Measurements from ENCODE around the gene MUC13.
"Not testable (repeated sequence)": the region's sequence is repeated elsewhere in the genome, so short reads cannot be mapped to it uniquely, and the experiment has no call there.

MUC13 gene, protein sequence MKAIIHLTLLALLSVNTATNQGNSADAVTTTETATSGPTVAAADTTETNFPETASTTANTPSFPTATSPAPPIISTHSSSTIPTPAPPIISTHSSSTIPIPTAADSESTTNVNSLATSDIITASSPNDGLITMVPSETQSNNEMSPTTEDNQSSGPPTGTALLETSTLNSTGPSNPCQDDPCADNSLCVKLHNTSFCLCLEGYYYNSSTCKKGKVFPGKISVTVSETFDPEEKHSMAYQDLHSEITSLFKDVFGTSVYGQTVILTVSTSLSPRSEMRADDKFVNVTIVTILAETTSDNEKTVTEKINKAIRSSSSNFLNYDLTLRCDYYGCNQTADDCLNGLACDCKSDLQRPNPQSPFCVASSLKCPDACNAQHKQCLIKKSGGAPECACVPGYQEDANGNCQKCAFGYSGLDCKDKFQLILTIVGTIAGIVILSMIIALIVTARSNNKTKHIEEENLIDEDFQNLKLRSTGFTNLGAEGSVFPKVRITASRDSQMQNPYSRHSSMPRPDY

DNA sequence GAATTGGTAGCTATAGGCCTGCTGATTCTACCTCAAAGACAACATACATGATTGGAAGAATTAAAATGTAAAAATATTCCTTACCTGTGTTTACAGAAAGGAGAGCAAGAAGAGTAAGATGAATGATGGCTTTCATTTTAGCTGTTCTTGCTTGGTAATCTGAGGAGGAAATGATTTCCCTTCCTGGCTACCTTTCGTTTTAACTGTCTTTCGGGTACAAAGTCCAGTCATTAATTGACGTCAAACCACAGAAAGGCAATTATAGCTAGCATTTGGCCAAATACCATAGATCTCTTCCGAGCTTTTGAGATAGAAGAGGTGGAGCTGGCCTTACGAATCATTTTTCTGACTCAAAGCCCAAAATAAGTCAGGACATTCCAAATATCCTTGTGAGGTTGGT is at the start of gene MUC13:
Gene MUC13, minus strand, starts transcription at position 175 of the 400 bp plus-strand sequence. Its CDS starts 39 bp downstream, at position 136.
- DNase-seq (ENCODE audit: low read depth), result no peak

DNA sequence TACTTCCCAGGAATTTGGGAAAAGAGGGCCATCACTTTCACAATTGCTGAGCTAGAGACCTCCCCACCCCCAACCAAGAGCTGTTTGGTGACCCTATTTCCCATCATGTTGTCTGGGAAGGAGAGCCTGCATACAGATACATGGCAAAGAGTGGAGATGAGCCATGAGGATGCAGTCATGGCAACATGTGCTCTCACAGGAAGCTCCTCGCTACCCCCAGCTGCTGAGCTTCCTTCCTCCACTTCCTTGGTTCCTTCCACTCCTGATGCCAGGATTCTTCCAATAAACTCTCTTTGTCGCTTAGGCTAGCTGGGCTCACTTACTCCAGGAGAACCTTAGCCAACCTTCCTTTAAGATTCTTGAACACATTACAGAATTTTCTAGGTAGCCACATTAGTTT is 48.3 kb upstream of the MUC13 start:
- no peak for DNase-seq (ENCODE audit: low read depth)

DNA sequence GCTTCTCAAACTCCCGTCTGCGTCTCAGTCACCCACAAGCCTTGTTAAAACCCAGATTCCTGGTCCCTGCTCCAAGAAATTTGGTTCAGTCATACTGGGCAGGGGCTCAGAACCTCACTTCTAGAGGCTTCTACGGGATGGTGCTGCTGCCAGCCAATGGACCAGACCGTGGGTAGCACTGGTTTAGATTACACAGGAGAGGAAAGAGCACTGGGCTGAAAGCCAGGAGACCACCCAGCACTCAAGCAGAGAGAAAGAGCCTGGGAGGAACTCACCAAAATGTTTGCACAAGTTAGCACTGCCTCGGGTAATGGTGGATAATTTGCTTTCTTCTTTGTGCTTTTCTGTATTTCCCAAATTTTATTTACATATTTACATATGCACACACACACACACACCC is 46.9 kb upstream of the MUC13 start:
- no peak for DNase-seq (ENCODE audit: low read depth)

DNA sequence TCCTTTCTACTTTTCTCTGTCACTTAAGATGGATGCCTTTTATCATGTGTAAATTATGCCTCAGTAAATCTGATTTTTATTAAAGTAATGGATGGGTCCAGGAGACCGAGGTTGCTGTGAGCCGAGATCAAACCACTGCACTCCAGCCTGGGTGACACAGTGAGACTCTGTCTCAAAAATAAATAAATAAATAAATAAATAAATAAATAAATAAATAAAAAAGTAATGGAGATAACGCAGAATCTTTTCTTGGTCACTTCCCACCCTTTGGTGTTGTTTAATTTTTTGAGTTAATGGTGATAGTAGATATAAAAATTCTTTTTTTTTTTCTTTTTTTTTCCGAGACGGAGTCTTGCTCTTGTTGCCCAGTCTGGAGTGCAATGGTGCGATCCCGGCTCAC is 44.1 kb upstream of the MUC13 start:
- no peak for DNase-seq (ENCODE audit: low read depth)

DNA sequence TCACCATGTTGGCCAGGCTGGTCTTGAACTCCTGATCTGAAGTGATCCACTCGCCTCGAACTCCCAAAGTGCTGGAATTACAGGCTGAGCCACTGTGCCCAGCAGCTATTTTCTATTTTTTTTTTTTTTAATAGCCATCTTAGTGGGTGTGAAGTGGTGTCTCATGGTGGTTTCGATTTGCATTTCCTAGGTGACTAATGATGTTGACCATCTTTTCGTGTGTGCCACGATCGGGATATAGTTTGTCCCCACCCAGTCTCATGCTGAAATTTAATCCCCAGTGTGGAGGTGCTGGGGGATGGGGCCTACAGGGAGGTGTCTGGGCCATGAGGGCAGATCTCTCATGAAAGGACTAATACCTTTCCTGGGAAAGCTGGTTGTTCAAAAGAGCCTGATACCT is 41.8 kb upstream of the MUC13 start:
- no peak for DNase-seq (ENCODE audit: low read depth)

DNA sequence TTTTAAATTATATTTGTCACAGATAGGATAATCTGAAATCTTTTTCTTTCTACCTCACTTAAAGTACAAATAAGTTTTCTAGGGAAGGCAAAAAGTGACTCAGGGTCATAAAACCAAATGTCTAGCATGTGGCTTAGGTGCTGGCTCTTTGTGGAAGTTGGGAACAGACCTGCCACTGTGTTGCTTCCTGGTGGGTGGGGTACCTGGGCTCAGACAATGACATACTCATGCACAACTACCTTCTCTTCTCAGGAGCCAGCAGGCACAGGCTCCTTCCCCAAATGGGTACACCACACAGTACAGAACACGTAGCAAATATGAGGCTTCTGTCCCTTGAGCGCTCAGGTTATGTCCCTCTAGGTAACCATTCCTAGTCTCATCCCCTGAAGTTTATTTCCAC is 40.1 kb upstream of the MUC13 start:
- no peak for DNase-seq (ENCODE audit: low read depth)

DNA sequence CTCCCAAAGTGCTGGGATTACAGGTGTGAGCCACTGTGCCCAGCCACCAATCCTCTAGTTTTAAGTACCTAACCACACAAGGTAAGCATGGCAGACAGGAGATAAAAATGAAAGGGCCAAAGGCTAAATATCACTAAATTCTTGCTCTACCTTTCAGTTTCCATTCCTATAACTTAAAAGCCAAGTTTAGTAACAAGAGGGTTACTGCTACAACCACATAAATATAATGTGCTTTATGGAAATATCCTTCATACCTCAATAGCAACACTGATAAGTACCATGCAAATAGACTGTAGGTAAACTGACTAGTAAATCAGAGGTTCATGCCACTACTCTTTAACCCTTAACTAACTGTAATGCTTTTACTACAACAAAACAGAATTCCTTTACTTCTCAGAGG is 38.7 kb upstream of the MUC13 start:
- DNase-seq (ENCODE audit: low read depth), result no peak

DNA sequence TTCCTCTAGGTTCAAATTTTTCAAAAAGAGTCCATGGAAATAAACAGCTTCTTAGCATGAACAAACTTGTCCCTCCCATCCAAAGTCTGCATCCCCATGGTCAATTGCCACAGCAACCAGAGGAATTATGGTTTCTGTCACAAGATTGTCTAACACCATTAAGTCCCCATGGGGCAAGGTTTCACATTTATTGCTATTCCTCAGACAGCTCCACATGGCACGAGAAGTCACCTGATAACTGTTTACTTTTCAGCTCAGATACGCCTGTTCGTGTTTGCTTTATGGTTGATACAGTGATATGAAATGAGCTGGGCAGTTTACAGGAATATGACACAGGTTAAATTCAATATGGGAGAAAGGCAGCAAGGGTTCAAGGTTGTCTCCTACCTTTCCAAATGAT is 37.9 kb upstream of the MUC13 start:
- no peak for DNase-seq (ENCODE audit: low read depth)

DNA sequence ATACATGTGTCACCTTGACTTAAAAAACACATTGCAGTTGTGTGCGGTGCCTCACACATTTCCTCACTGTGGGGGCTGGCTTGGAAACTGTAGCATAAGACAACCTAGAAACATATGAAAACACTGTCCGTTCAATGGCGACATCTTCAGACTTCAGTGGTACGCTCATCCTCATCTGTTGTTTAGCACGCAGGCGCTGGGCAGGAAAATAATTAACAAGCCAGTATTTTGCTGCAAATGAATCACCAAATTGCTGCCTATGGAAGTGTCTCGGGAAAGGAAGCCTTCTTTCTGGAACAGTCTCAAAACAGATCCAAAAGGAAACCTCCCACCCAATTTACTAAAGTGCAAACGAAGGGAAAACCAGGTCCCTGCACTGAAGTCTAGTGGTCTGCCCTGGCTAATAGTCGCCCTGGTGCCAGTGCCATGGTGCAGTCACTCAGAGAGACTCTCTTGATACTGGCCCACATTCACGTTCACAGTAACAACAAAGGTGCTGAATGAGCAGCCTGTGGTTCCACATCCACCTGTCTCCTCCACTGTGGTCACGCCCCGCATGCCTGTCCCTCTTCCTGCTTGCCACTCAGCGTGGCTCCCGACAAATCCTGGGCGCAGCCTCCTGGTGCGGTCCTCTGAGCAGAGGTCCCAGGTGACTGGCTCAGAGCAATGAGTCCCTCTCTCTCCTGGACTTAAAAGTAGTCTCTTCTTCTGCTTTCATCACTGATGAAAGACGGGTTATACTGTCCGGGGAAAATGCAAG is 35.6 kb upstream of the MUC13 start:
- DNase-seq (ENCODE audit: low read depth), result no peak

DNA sequence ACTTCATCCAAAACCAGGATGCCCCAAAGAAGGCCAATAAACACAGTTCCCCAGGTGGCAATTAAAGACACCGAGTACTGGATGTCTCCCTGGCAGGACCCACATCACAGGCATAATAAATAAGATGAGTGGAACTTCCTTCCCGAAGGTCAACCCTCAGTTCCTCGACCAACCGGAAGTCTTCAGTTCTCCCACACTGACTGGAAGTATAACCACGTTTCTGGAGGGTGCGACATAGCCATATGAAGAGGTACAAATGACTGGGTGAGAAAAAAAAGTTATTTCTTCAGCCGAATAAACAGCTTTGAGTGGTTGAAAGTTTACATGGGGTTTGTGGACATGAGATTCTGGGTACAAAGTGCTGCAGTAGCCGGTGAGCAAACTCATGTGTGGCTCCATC is 34.6 kb upstream of the MUC13 start:
- no peak for DNase-seq (ENCODE audit: low read depth)

DNA sequence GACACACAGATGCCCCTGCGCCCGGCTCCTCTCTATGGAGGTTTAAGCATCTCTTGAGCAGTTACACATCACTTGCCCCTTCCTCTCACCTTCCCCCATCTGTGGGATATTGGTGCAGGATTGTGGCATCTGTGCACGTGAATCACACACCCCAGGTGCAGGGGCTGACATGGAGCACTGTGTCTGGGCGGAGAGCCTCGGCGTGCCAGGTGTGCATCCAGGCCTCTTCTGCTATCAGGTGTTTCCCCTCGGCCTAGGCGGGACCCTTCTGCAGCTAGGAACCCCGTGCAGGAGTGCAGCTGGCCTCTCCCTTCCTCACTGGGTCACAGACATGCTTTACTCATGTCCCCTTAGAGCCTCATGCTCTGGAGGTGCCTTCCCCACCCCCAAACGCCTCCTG is 33.4 kb upstream of the MUC13 start:
- DNase-seq (ENCODE audit: low read depth), result no peak

DNA sequence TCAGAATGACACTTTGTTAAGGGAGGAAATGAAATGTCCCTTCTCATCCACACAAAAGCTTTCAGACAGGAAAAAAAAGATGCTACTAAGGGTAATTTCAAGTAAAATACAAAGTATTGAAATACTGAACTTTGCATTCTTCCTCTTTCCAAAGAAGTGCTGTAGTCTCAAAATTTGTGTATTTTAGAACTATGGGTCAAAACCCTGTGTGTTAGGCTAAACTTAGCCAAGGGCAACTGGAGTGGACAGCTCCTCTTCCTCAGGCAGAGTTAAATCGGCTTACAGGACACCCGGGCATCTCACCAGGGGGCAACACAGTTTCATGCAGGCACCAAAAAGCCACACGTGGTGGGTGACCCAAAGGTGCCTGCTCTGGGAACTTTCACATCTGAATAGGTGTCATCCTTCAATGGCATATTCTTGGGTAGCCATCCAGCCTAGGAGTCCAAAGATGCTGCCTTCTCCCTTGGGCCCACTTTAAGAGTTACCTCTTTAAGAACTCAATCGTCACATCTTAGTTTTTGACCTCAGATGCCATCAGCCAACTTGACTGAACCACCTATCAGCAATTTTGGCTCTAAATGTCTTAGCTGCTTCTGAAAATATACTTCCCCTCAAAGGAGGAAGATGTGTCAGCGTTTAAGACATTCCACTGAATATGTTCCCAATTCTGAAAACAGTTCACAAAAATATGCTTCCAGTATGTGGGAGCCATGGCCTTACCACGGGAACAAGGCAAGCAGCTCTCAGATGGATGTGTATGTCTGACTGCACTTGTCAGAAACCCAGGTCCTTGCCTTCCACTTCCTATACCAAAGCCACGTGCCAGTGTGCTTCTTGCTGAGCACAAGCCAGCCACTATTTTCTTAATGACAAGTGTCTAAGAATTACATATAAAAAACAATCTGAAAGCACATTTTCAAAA is 32.2 kb upstream of the MUC13 start:
- no peak for DNase-seq (ENCODE audit: low read depth)

DNA sequence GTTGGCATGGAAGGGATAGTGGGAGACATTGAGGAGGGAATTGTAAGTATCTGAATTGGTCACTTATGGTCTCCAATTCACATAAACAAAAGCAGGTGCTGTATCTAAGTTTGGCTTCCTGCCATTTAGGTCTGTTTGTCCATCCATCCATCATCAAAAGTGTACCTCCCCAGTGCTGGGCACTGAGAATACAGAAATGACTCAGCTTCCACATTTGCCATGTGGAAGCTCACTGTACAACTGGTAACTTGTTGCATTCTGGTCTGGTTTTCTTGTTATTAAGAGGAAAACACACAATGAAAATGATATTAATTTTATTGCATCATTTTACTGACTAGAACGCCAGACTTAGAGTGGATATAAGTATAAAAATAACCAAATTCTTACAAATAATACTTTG is 30.9 kb upstream of the MUC13 start:
- no peak for DNase-seq (ENCODE audit: low read depth)

DNA sequence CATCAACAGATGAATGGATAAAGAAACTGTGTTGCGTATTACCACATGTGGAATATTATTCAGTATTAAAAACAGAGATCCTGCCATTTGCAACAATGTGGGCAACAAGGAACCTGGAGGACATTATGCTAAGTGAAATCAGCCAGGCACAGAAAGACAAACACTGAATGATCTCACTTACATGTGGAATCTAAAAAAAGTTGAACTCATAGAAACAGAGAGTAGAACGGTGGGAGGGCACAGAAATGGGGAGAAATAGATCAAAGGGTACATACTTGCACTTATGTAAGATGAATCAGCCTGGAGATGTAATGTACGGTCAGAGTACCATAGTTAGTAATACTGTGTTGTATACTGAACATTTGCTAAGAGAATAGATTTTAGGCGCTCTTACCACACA is 29.8 kb upstream of the MUC13 start:
- peak; percentile 62 for DNase-seq (ENCODE audit: low read depth)

DNA sequence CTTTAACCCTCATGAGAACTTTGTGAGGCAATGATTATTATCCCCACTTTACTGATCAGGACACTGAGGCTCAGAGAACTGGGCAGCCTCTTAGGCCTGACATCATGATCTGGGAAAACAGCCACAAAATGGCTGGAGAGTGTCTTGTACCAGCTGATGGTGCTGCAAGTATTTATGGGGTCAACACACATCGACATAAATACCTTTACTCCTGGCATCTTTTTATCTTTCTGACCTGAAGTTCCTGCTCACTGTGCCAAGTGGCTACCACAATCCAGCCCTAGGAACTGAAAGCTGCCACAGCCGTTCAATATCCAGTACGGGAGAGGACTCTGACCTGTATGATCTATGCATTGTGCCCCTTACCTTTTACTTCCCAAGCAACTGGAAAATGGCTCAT is 29.2 kb upstream of the MUC13 start:
- DNase-seq (ENCODE audit: low read depth), result no peak

DNA sequence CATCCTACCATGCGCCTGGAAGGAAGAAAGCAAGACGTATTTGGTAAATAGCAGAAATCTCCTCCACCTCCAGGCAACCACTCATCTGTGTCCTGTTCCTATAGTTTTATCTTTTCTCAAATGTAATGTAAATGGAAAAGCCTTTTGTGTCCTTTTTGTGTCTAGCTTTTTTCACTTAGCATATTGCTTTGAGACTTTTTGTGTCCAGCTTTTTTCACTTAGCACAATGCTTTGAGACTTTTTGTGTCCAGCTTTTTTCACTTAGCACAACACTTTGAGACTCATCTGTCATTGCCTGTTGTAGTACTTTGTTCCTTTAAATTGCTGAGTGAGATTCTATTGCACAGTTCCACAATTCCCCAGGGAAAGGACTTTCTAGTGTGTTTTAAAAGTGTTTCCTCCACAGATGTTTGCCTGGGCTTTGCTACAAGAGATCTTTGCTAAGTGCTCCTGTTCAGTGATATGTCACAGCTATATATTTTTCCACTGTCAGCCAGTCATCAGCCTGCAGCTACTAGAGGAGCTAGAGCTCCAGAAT is 27.9 kb upstream of the MUC13 start:
- DNase-seq (ENCODE audit: low read depth), result peak; percentile 49

DNA sequence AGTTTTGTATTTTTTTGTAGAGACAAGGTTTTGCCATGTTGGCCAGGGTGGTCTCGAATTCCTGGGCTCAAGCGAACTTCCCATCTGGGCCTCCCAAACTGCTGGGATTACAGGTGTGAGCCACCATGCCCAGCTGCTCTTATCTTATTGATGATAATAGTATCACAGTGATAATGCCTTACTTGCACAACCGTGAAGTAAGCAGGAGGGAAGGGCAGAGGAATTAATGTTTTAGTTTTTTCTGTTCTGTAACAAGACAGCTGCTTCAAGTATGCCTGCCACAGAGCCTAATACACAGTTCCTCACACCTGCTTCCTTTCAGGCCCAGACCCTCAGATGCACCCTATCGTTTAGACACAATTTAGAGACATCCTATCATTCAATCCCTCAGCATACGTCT is 26.1 kb upstream of the MUC13 start:
- no peak for DNase-seq (ENCODE audit: low read depth)

DNA sequence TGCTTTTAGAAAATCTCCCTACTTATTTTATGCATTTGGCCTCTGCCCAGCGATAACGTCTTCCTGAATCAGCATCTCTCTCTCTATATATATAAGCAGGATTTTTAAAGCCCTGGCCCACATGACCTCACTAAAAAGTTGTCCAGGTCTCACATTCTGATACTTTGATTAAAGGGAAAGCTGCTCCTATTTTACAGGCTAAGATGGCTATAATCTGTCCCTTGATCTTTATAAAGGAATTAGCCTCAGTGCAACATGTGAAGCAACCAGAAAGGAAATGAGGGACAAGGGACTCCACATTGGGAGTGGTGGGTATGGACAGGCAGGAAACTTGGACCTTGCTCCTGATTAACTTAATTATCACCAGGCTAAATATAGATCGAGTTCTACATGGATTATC is 25.6 kb upstream of the MUC13 start:
- no peak for DNase-seq (ENCODE audit: low read depth)

DNA sequence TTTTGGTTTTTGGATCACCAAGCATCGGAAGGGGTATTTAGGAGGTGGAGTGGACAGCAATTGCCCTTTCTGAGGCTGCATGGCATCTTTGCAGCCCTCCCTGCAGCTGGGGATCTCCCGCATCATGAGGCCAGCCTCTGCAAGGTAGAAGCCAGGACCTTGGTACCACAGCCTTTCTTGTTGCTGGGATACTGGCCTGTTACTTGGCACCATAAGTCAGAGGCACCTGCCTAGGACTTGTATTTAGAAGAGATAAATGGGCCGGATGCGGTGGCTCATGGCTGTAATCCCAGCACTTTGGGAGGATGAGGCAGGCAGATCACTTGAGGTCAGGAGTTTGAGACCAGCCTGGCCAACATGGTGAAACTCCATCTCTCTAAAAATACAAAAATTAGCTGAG is 23.4 kb upstream of the MUC13 start:
- not testable (repeated sequence) for DNase-seq (ENCODE audit: low read depth)

DNA sequence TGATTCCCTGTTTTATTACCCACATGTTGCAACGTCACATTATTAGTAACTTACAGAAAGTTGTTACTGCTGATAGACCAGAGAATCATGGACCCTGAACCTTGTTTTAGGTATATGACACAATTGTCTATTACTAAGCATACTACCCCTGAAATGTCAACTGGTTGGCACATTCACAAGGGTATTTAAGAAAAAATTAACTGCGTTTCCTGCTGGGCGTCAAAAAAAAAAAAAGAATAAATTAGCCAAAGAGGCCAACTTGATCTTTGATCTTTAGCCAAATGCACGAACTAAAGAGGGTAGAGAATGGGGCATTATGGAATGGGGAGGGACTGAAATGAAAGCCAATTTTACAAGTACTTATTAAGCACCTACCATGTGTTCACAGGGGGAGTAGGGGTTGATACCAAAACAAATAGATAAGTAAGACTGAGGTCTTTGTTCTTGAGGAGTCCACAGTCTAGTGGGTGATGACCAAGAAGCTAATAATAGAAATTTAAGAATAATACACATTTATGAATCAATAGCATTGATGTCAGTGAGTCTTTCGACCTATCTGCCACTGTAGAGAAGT is 17.8 kb upstream of the MUC13 start:
- DNase-seq (ENCODE audit: low read depth), result no peak

DNA sequence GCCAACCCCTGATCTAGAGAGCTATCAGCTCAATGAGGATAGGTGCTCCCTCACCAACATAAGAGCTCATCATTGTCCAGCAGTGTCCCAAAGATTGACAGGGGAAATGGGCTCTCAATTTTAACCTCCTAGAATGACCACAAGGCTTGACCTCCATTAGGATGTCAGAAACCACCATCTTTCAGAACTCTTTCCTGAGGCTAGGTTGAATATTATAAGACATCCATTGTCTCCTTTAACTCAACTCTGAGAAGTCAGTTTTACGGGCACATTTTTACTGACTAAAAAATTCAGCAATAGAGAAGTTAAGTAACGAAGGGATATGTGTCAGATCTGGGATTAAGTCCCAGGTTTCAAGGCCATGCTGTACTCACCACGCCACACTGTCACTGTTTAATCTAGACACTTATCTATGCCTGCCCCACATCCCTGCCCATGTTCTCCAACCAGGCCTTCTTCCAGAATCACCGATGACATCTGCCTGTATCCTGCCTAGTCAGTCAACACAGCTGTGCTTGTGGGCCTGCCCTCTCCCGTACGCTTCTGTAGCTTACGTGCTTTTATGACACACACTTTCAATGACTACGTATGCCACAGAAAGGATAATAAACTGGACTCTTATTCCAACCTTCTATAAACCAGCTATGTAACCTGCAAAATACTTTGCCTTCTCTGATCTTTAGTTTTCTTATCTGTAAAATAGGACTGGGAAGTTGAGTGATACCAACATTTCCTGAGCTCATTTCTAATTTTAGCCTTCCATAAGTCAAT is 17.1 kb upstream of the MUC13 start:
- DNase-seq (ENCODE audit: low read depth), result peak; percentile 11
